WTC11 (cell line): ENCODE measurements around the gene PGBD1. TPM values are rescaled to one million over a fixed set of nuclear protein-coding genes. Genes with fewer than 3 reads are reported as not detected.

Experiments
- ATAC-seq: fragments of 200-7000 bp; cut with Tn5 transposase; 2 replicates; pipeline ENCODE4 v1.10.0; 2021; ENCODE audit warnings: mild to moderate bottlenecking, moderate library complexity
- CTCF ChIA-PET: fragments of 300-600 bp; sonication (Branson Sonifier 250); formaldehyde crosslinking; loops from one replicate; lab custom pipeline; 2021; ENCODE audit warnings: antibody characterized with exemption; lab: Charles Lee
- POLR2A ChIA-PET: fragments of 350-600 bp; sonication (Branson Sonifier 250); formaldehyde crosslinking; loops from one replicate; lab custom pipeline; 2021; ENCODE audit warnings: antibody characterized with exemption; lab: Charles Lee
- DNase-seq: peaks from one replicate; pipeline ENCODE4 v3.0.0; 2021; ENCODE audit warnings: low spot score
- H3K27ac Mint-ChIP-seq: 2 replicates; pipeline ENCODE4 v1.8.0; 2021; ENCODE audit warnings: mixed read lengths
- H3K27me3 Mint-ChIP-seq: 2 replicates; pipeline ENCODE4 v1.8.0; 2021; ENCODE audit warnings: low read depth, mild to moderate bottlenecking, moderate library complexity, mixed read lengths
- H3K36me3 Mint-ChIP-seq: 2 replicates; pipeline ENCODE4 v1.8.0; 2021; ENCODE audit warnings: mixed read lengths
- H3K4me1 Mint-ChIP-seq: 2 replicates; pipeline ENCODE4 v1.8.0; 2022; ENCODE audit warnings: mixed read lengths
- H3K4me3 Mint-ChIP-seq: 2 replicates; pipeline ENCODE4 v1.8.0; 2021; ENCODE audit warnings: mild to moderate bottlenecking, moderate library complexity, mixed read lengths
- H3K9me3 Mint-ChIP-seq: 2 replicates; pipeline ENCODE4 v1.8.0; 2021; ENCODE audit warnings: mixed read lengths
- AFF4 ChIP-seq: sonication (generic); formaldehyde crosslinking; IDR thresholded peaks from 2 replicates; pipeline ENCODE4 v1.8.1; 2023; ENCODE audit warnings: mild to moderate bottlenecking, missing genetic modification reagents, borderline replicate concordance
- ATF6 ChIP-seq: sonication (generic); formaldehyde crosslinking; IDR thresholded peaks from 2 replicates; pipeline ENCODE4 v1.8.1; 2023; ENCODE audit warnings: mild to moderate bottlenecking, missing genetic modification reagents
- FOXK1 ChIP-seq: sonication (generic); formaldehyde crosslinking; IDR thresholded peaks from 2 replicates; pipeline ENCODE4 v1.8.0; 2022; ENCODE audit warnings: mild to moderate bottlenecking, moderate library complexity, missing genetic modification reagents
- GABPB1 ChIP-seq: sonication (generic); formaldehyde crosslinking; IDR thresholded peaks from 2 replicates; pipeline ENCODE4 v1.8.1; 2023; ENCODE audit warnings: mild to moderate bottlenecking, missing genetic modification reagents
- GTF2I ChIP-seq: fragments of 250-450 bp; sonication (Bioruptor Pico); conservative IDR thresholded peaks from 2 replicates; pipeline ENCODE4 v1.4.0; 2021; ENCODE audit warnings: mild to moderate bottlenecking
- HMGA2 ChIP-seq: fragments of 250-450 bp; sonication (Bioruptor Pico); IDR thresholded peaks from 2 replicates; pipeline ENCODE4 v1.4.0; 2021; ENCODE audit warnings: mild to moderate bottlenecking, moderate library complexity
- HMGXB4 ChIP-seq: sonication (generic); formaldehyde crosslinking; IDR thresholded peaks from 2 replicates; pipeline ENCODE4 v1.8.1; 2023; ENCODE audit warnings: mild to moderate bottlenecking, moderate library complexity, missing genetic modification reagents
- MAX ChIP-seq: sonication (generic); formaldehyde crosslinking; IDR thresholded peaks from 2 replicates; pipeline ENCODE4 v1.8.0; 2022; ENCODE audit warnings: mild to moderate bottlenecking, missing genetic modification reagents
- NR3C1 ChIP-seq: sonication (generic); formaldehyde crosslinking; conservative IDR thresholded peaks from 2 replicates; pipeline ENCODE4 v1.8.1; 2023; ENCODE audit warnings: low read depth, mild to moderate bottlenecking, missing genetic modification reagents
- RORB ChIP-seq: fragments of 250-450 bp; sonication (Bioruptor Pico); IDR thresholded peaks from 2 replicates; pipeline ENCODE4 v1.9.0; 2021; ENCODE audit warnings: mild to moderate bottlenecking
- SMAD4 ChIP-seq: sonication (generic); formaldehyde crosslinking; IDR thresholded peaks from 2 replicates; pipeline ENCODE4 v1.8.0; 2022; ENCODE audit warnings: mild to moderate bottlenecking, missing genetic modification reagents
- SP1 ChIP-seq: sonication (generic); formaldehyde crosslinking; conservative IDR thresholded peaks from 2 replicates; pipeline ENCODE4 v1.8.1; 2022; ENCODE audit warnings: missing genetic modification reagents
- ZNF121 ChIP-seq: sonication (generic); formaldehyde crosslinking; IDR thresholded peaks from 2 replicates; pipeline ENCODE4 v1.8.0; 2023; ENCODE audit warnings: missing genetic modification reagents
- ZNF425 ChIP-seq: fragments of 250-450 bp; sonication (Bioruptor Pico); conservative IDR thresholded peaks from 2 replicates; pipeline ENCODE4 v1.9.0; 2021; ENCODE audit warnings: mild to moderate bottlenecking
- ZSCAN18 ChIP-seq: fragments of 250-450 bp; sonication (Bioruptor Pico); IDR thresholded peaks from 2 replicates; pipeline ENCODE4 v2.1.2; 2022; ENCODE audit warnings: mild to moderate bottlenecking, moderate library complexity
- total RNA-seq: library from RNA; stranded (reverse); gene quantifications from 3 replicates; pipeline ENCODE4 v1.2.3, GENCODE V29; 2021

The PGBD1 gene
- total RNA-seq, 1 experiment from 2014 or later: 6.9 TPM

- TF ChIP-seq ZNF425 (CRISPR knock-in tag) (no peak), ZSCAN18 (CRISPR knock-in tag) (no peak), ATF6 (no peak)
These were observed 30.6 kb upstream of the PGBD1 start (continued) for GRCh38 chr6:28250747-28251146.

GRCh38 chr6:28251661-28252008, 29.7 kb upstream of the PGBD1 start:
- H3K9me3 Mint-ChIP-seq: no peaks in the 10 kb centered on the region
- peaks cover 19% of the 10 kb centered on the region for H3K36me3 Mint-ChIP-seq
- ATAC-seq (peak; percentile 45), DNase-seq (peak; percentile 20)
- peaks cover 12% of the 10 kb centered on the region for H3K4me1 Mint-ChIP-seq
- peaks cover 18% of the 10 kb centered on the region for H3K27me3 Mint-ChIP-seq
- POLR2A ChIA-PET: interaction anchor here (1.0 to 1.7 kb wide), 5 partner anchors 9 to 116 kb away, joined by 3 to 13 read pairs (median 4); partner anchors contain the start of genes ZKSCAN8 and ZSCAN26
- peak overlapping the region; percentile 99 for H3K4me3 Mint-ChIP-seq
- H3K27ac Mint-ChIP-seq: peak overlapping the region; percentile 80
- no peak for TF ChIP-seq RORB (CRISPR knock-in tag)
- no peak for TF ChIP-seq SMAD4 (CRISPR knock-in tag)
- TF ChIP-seq HMGXB4 (CRISPR knock-in tag): no peak
- TF ChIP-seq HMGA2 (CRISPR knock-in tag): no peak
- no peak for TF ChIP-seq SP1 (CRISPR knock-in tag)
- TF ChIP-seq, all 79 proteins: peak for 0
- CTCF ChIA-PET: interaction anchor here (1.0 to 2.3 kb wide), 3 partner anchors 15 to 132 kb away, joined by 4 to 19 read pairs (median 12); partner anchors contain the start of gene ZSCAN26

GRCh38 chr6:28252009-28252975, 29.1 kb upstream of the PGBD1 start, which contains the start of gene ZKSCAN4:
Gene ZKSCAN4 (minus strand): TSS chr6:28252269. CDS start chr6:28251980, 289 bp downstream.
- CTCF ChIA-PET: interaction anchor here (1.0 to 2.3 kb wide), 4 partner anchors 15 to 131 kb away, joined by 3 to 19 read pairs (median 8); partner anchors contain the start of gene ZSCAN26
- Mint-ChIP-seq H3K36me3 (peaks cover 13% of the 10 kb centered on the region), H3K9me3 (no peaks in the 10 kb centered on the region), H3K4me3 (peak within 1 kb of the TSS; percentile 99), H3K4me1 (peaks cover 12% of the 10 kb centered on the region), H3K27ac (peak within 1 kb of the TSS; percentile 80), H3K27me3 (peaks cover 18% of the 10 kb centered on the region)
- DNase-seq: peak; percentile 79
- ATAC-seq: peak; percentile 92
- TF ChIP-seq AFF4 (CRISPR knock-in tag) (no peak), ZNF121 (CRISPR knock-in tag) (no peak), GABPB1 (peak; percentile 67), FOXK1 (0 out of 2 replicates have a peak, but pooled peaks have one; percentile 40), MAX (CRISPR knock-in tag) (0 out of 2 replicates have a peak, but pooled peaks have one; percentile 30), ATF6 (no peak), NR3C1 (CRISPR knock-in tag) (no peak), GTF2I (CRISPR knock-in tag) (no peak)
- POLR2A ChIA-PET: interaction anchor here (0.7 to 1.7 kb wide), 6 partner anchors 9 to 132 kb away, joined by 3 to 13 read pairs (median 4); partner anchors contain the start of genes ZKSCAN8 and ZSCAN26
